H1 (cell line): ENCODE data around the gene SPATA19. TPM values are rescaled to one million over a fixed set of nuclear protein-coding genes. Genes with fewer than 3 reads are reported as not detected.

Source experiments
- CTCF ChIA-PET: fragments of 300-600 bp; sonication (Branson Sonifier 250); formaldehyde crosslinking; loops from one replicate; lab custom pipeline; 2021; ENCODE audit not compliant: partially characterized antibody; lab: Charles Lee
- POLR2A ChIA-PET: fragments of 300-600 bp; sonication (Branson Sonifier 250); formaldehyde crosslinking; loops from one replicate; lab custom pipeline; 2021; ENCODE audit warnings: inconsistent platforms; ENCODE audit not compliant: partially characterized antibody; lab: Charles Lee
- DNase-seq, 2 experiments: peaks; one replicate each; pipeline versions ENCODE4 v3.0.0 to v3.0.0-alpha.2; 2010 to 2022; ENCODE audit warnings: low spot score in 2 of 2, low read depth in 1 of 2, mixed read lengths in 1 of 2
- FAIRE-seq: peaks from 2 replicates; lab custom pipeline; 2011; peaks lifted over from hg19 to GRCh38; lab: Jason Lieb, UNC
- H2AFZ ChIP-seq: 2 replicates; pipeline ENCODE4 v1.8.1; 2012; ENCODE audit warnings: low read length, inconsistent platforms
- H2AK5ac ChIP-seq: 2 replicates; pipeline ENCODE4 v1.6.1; 2013; ENCODE audit warnings: low read depth, low read length
- H2BK120ac ChIP-seq: replicated peaks from 2 replicates; pipeline ENCODE3; 2013; ENCODE audit warnings: low read depth, low read length, inconsistent platforms
- H2BK12ac ChIP-seq: 2 replicates; pipeline ENCODE4 v1.6.1; 2013; ENCODE audit warnings: low read depth, low read length
- H2BK15ac ChIP-seq: 2 replicates; pipeline ENCODE4 v1.6.1; 2013; ENCODE audit warnings: low read length
- H2BK20ac ChIP-seq: 2 replicates; pipeline ENCODE4 v1.6.1; 2013; ENCODE audit warnings: low read length
- H2BK5ac ChIP-seq: 2 replicates; pipeline ENCODE4 v1.6.1; 2013; ENCODE audit warnings: low read depth, low read length
- H3K14ac ChIP-seq: 2 replicates; pipeline ENCODE4 v1.6.1; 2013; ENCODE audit warnings: inconsistent platforms; ENCODE audit not compliant: insufficient read length
- H3K18ac ChIP-seq: 2 replicates; pipeline ENCODE4 v1.6.1; 2013; ENCODE audit warnings: low read length; ENCODE audit errors: extremely low read depth
- H3K23ac ChIP-seq: 2 replicates; pipeline ENCODE4 v1.6.1; 2013; ENCODE audit warnings: inconsistent platforms; ENCODE audit not compliant: insufficient read length
- H3K23me2 ChIP-seq: 2 replicates; pipeline ENCODE4 v1.6.1; 2013; ENCODE audit warnings: low read depth, low read length
- H3K27ac ChIP-seq: 2 replicates; pipeline ENCODE4 v1.6.1; 2011; ENCODE audit warnings: low read depth, low read length, inconsistent platforms
- H3K27me3 ChIP-seq, 4 experiments: replicated peaks in 1 of 4; 1 replicate in 1 of 4; 2 replicates in 3 of 4; pipeline versions ENCODE4 v1.6.1 to v1.8.1; 2011 to 2013; ENCODE audit warnings: low read length in 3 of 4, mild to moderate bottlenecking in 3 of 4, inconsistent platforms in 2 of 4, mixed read lengths in 2 of 4, moderate library complexity in 1 of 4; ENCODE audit not compliant: control insufficient read depth in 3 of 4, insufficient read depth in 3 of 4; ENCODE audit errors: extremely low read depth in 1 of 4
- H3K36me3 ChIP-seq, 4 experiments: 2 replicates each; pipeline versions ENCODE4 v1.6.1 to v1.8.1; 2011 to 2013; ENCODE audit warnings: mild to moderate bottlenecking in 4 of 4, low read length in 3 of 4, moderate library complexity in 2 of 4, control low read depth in 1 of 4, inconsistent platforms in 1 of 4; ENCODE audit not compliant: insufficient read depth in 4 of 4, control insufficient read depth in 2 of 4
- H3K4ac ChIP-seq: replicated peaks from 2 replicates; pipeline ENCODE3; 2013; ENCODE audit warnings: low read length, low read depth, mixed read lengths, inconsistent platforms; ENCODE audit not compliant: insufficient read length
- H3K4me1 ChIP-seq, 4 experiments: replicated peaks in 1 of 4; 1 replicate in 1 of 4; 2 replicates in 3 of 4; pipeline versions ENCODE4 v1.6.1 to v1.8.1; 2011 to 2013; ENCODE audit warnings: low read length in 3 of 4, inconsistent platforms in 2 of 4, mixed read lengths in 1 of 4; ENCODE audit not compliant: insufficient read depth in 4 of 4, control insufficient read depth in 3 of 4
- H3K4me2 ChIP-seq, 2 experiments: 2 replicates each; pipeline versions ENCODE4 v1.6.1 to v1.8.1; 2011 to 2013; ENCODE audit warnings: low read depth in 2 of 2, low read length in 2 of 2, control low read depth in 1 of 2, inconsistent platforms in 1 of 2, mild to moderate bottlenecking in 1 of 2; ENCODE audit not compliant: insufficient read depth in 1 of 2
- H3K4me3 ChIP-seq, 4 experiments: fragments of 200-600, 300-600 bp in 1 of 4; sonication (generic), shearing (Covaris generic), sonication (Bioruptor Twin) in 1 of 4; 2 replicates each; pipeline versions ENCODE4 v1.5.1 to v1.8.1; 2011 to 2016; ENCODE audit warnings: low read length in 4 of 4, low read depth in 3 of 4, control low read depth in 2 of 4, inconsistent platforms in 2 of 4, mild to moderate bottlenecking in 2 of 4, mixed read lengths in 1 of 4, moderate library complexity in 1 of 4; ENCODE audit not compliant: insufficient read depth in 2 of 4; ENCODE audit errors: extremely low read depth in 1 of 4
- H3K56ac ChIP-seq: replicated peaks from 2 replicates; pipeline ENCODE3; 2013; ENCODE audit warnings: low read depth, mild to moderate bottlenecking, mixed read lengths, low read length, inconsistent platforms; ENCODE audit not compliant: insufficient read length
- H3K79me1 ChIP-seq: 2 replicates; pipeline ENCODE4 v1.6.1; 2013; ENCODE audit warnings: low read depth, low read length, control low read depth
- H3K79me2 ChIP-seq, 2 experiments: 2 replicates each; pipeline versions ENCODE4 v1.6.1 to v1.8.1; 2012 to 2013; ENCODE audit warnings: low read length in 2 of 2, mild to moderate bottlenecking in 2 of 2, inconsistent platforms in 1 of 2; ENCODE audit not compliant: insufficient read depth in 2 of 2, control insufficient read depth in 1 of 2
- H3K9ac ChIP-seq, 4 experiments: replicated peaks in 1 of 4; 1 replicate in 1 of 4; 2 replicates in 3 of 4; pipeline versions ENCODE4 v1.6.1 to v1.8.1; 2011 to 2013; ENCODE audit warnings: low read depth in 3 of 4, low read length in 3 of 4, control low read depth in 2 of 4, mild to moderate bottlenecking in 2 of 4, moderate library complexity in 2 of 4, inconsistent platforms in 1 of 4; ENCODE audit errors: extremely low read depth in 1 of 4
- H3K9me3 ChIP-seq, 2 experiments: 2 replicates each; pipeline versions ENCODE4 v1.6.1 to v1.8.1; 2012 to 2013; ENCODE audit warnings: mild to moderate bottlenecking in 2 of 2, moderate library complexity in 2 of 2, control low read depth in 1 of 2, inconsistent platforms in 1 of 2, low read depth in 1 of 2, low read length in 1 of 2, mixed read lengths in 1 of 2; ENCODE audit not compliant: insufficient read depth in 2 of 2
- H4K20me1 ChIP-seq, 2 experiments: replicated peaks in 1 of 2; 2 replicates each; pipeline versions ENCODE3 to v1.8.1; 2011 to 2013; ENCODE audit warnings: inconsistent platforms in 2 of 2, low read length in 2 of 2, mild to moderate bottlenecking in 1 of 2; ENCODE audit not compliant: insufficient read depth in 2 of 2, control insufficient read depth in 1 of 2
- H4K5ac ChIP-seq: 2 replicates; pipeline ENCODE4 v1.6.1; 2013; ENCODE audit warnings: low read length, low read depth, mixed read lengths, inconsistent platforms; ENCODE audit not compliant: insufficient read length
- H4K8ac ChIP-seq: 2 replicates; pipeline ENCODE4 v1.8.0; 2013; ENCODE audit warnings: mild to moderate bottlenecking, moderate library complexity, low read length, inconsistent platforms; ENCODE audit not compliant: insufficient read depth; ENCODE audit errors: extremely low read depth
- H4K91ac ChIP-seq: replicated peaks from 2 replicates; pipeline ENCODE3; 2013; ENCODE audit warnings: low read length, mixed read lengths, inconsistent platforms; ENCODE audit not compliant: insufficient read length
- BACH1 ChIP-seq: IDR thresholded peaks from 2 replicates; pipeline ENCODE4 v1.6.1; 2012; ENCODE audit warnings: low read length, improper control_type of control experiment
- CEBPB ChIP-seq: IDR thresholded peaks from 2 replicates; pipeline ENCODE4 v1.6.1; 2012; ENCODE audit warnings: low read depth, low read length
- CHD2 ChIP-seq: IDR thresholded peaks from 2 replicates; pipeline ENCODE4 v1.6.1; 2012; ENCODE audit warnings: low read length, improper control_type of control experiment
- EGR1 ChIP-seq: IDR thresholded peaks from 2 replicates; pipeline ENCODE4 v1.6.1; 2011; ENCODE audit warnings: low read depth, low read length, borderline replicate concordance
- MAFK ChIP-seq: IDR thresholded peaks from 2 replicates; pipeline ENCODE4 v1.6.1; 2012; ENCODE audit warnings: low read depth, mild to moderate bottlenecking, improper control_type of control experiment, low read length
- NANOG ChIP-seq: IDR thresholded peaks from 2 replicates; pipeline ENCODE4 v1.6.1; 2011; ENCODE audit warnings: low read length, low read depth, mild to moderate bottlenecking, inconsistent platforms; ENCODE audit not compliant: insufficient read depth, poor library complexity, severe bottlenecking
- RBBP5 ChIP-seq: IDR thresholded peaks from 2 replicates; pipeline ENCODE4 v1.7.1; 2012; ENCODE audit warnings: low read depth, mild to moderate bottlenecking, inconsistent platforms, low read length, moderate library complexity, borderline replicate concordance
- SIRT6 ChIP-seq: IDR thresholded peaks from one replicate; pipeline ENCODE4 v1.7.1; 2012; ENCODE audit warnings: low read length, inconsistent platforms
- SIX5 ChIP-seq: IDR thresholded peaks from 2 replicates; pipeline ENCODE4 v1.6.1; 2011; ENCODE audit warnings: mild to moderate bottlenecking, low read depth, low read length
- SP4 ChIP-seq: IDR thresholded peaks from 2 replicates; pipeline ENCODE4 v1.6.1; 2012; ENCODE audit warnings: low read length, inconsistent platforms
- TBP ChIP-seq: IDR thresholded peaks from 2 replicates; pipeline ENCODE4 v1.6.1; 2011; ENCODE audit warnings: low read depth, low read length, improper control_type of control experiment
- TEAD4 ChIP-seq: IDR thresholded peaks from 2 replicates; pipeline ENCODE4 v1.6.1; 2012; ENCODE audit warnings: low read depth, low read length, inconsistent platforms, mixed read lengths
- WGBS, 2 experiments: shearing (Covaris generic) in 1 of 2; methylation state at CpG; one replicate each; pipeline versions ENCODE4 v1.1.6 to v1.1.7; 2013 to 2015; ENCODE audit warnings: low lambda C conversion rate in 2 of 2, mixed read lengths in 2 of 2, inconsistent platforms in 1 of 2, low coverage in 1 of 2, missing lambda C conversion rate in 1 of 2; ENCODE audit not compliant: insufficient replicate concordance in 2 of 2, insufficient coverage in 1 of 2, insufficient read length in 1 of 2; ENCODE audit errors: extremely low coverage in 1 of 2, missing lambda C conversion rate in 1 of 2; 5-methylcytosine and 5-hydroxymethylcytosine counted together
- polyA plus RNA-seq, 7 experiments: library from polyadenylated mRNA; depleted of rRNA in 3 of 7; stranded (reverse) in 5 of 7; unstranded in 2 of 7; fragments of >200 nt in 5 of 7; fragments of 200-250 nt in 2 of 7; gene quantifications; 1 replicate in 5 of 7; 2 replicates in 1 of 7; 4 replicates in 1 of 7; pipeline versions ENCODE4 v1.2.1 to v1.2.3, GENCODE V29; 2011 to 2013; ENCODE audit warnings: missing spikeins in 2 of 7, mixed read lengths in 2 of 7
- total RNA-seq: library from RNA; stranded (reverse); fragmentation: NEBNext Ultra II Directional; extraction: Animal tissue kit (Norgen Biotek cat#: 25700); gene quantifications from 2 replicates; pipeline ENCODE4 v1.2.1, GENCODE V29; 2021
- TF ChIP-seq, protein P1 (sequence below), 3 experiments: IDR thresholded peaks; 1 replicate in 2 of 3; 2 replicates in 1 of 3; pipeline versions ENCODE4 v1.5.1 to v1.6.1; 2011; ENCODE audit warnings: low read length in 3 of 3, mild to moderate bottlenecking in 3 of 3, inconsistent platforms in 2 of 3, low read depth in 1 of 3, moderate library complexity in 1 of 3; ENCODE audit not compliant: insufficient read depth in 1 of 3; ENCODE audit errors: control extremely low read depth in 1 of 3

The SPATA19 gene
- total and polyA plus RNA-seq, 2 of the 8 experiments (the other 6 are each of a cell fraction or from before 2014, with no cell fraction given), result not detected

- no peak for FAIRE-seq
- H2AK5ac ChIP-seq, result no peak overlapping the region
- 87% methylated on average over 7 of the region's 7 CpGs; no CpG with 5 or more reads in 1 of the 2 experiments for WGBS, 2 experiments
- TF ChIP-seq NANOG (no peak), TBP (no peak), MAFK (no peak), BACH1 (no peak), EGR1 (no peak), TEAD4 (no peak), RBBP5 (no peak), SP4 (no peak), CHD2 (no peak), SIRT6 (no peak), CEBPB (no peak), SIX5 (no peak)
- TF ChIP-seq, protein P1, sequence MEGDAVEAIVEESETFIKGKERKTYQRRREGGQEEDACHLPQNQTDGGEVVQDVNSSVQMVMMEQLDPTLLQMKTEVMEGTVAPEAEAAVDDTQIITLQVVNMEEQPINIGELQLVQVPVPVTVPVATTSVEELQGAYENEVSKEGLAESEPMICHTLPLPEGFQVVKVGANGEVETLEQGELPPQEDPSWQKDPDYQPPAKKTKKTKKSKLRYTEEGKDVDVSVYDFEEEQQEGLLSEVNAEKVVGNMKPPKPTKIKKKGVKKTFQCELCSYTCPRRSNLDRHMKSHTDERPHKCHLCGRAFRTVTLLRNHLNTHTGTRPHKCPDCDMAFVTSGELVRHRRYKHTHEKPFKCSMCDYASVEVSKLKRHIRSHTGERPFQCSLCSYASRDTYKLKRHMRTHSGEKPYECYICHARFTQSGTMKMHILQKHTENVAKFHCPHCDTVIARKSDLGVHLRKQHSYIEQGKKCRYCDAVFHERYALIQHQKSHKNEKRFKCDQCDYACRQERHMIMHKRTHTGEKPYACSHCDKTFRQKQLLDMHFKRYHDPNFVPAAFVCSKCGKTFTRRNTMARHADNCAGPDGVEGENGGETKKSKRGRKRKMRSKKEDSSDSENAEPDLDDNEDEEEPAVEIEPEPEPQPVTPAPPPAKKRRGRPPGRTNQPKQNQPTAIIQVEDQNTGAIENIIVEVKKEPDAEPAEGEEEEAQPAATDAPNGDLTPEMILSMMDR (IDR thresholded peaks at IDR 0.05; ENCODE audit: control extremely low read depth in 1 of 3, insufficient read depth in 1 of 3, low read depth in 1 of 3, low read length in 3 of 3), result no peak
These were observed 4.8 kb downstream of the SPATA19 start for GRCh38 chr11:133840479-133840941.

More at GRCh38 chr11:133840479-133840941, 4.8 kb downstream of the SPATA19 start:
- Histone ChIP-seq H3K79me1 (no peaks in the 10 kb centered on the region), H4K20me1 (no peaks in the 10 kb centered on the region), H2BK20ac (no peak overlapping the region), H3K9ac (no peak overlapping the region), H4K8ac (no peak overlapping the region), H3K4me1 (peaks cover 0 to 2% (median 0%) of the 10 kb centered on the region in 4 experiments; a peak in 2 of 7 replicates), H2BK5ac (no peak overlapping the region), H4K5ac (no peak overlapping the region), H2AFZ (no peak overlapping the region; the same call in 1 of the 2 replicates), H4K91ac (no peak overlapping the region), H3K18ac (no peak overlapping the region), H3K36me3 (no peaks in the 10 kb centered on the region), H2BK12ac (no peak overlapping the region), H3K9me3 (peaks cover 0 to 6% of the 10 kb centered on the region in 2 experiments; a peak in 1 of 4 replicates), H2BK15ac (no peak overlapping the region), H3K4me2 (no peak overlapping the region), H3K4me3 (no peak overlapping the region), H3K79me2 (no peaks in the 10 kb centered on the region), H3K14ac (no peak overlapping the region), H2BK120ac (no peak overlapping the region), H3K4ac (no peak overlapping the region), H3K23me2 (no peaks in the 10 kb centered on the region), H3K27ac (no peak overlapping the region), H3K27me3 (peaks cover 0 to 4% (median 0%) of the 10 kb centered on the region in 4 experiments; a peak in 1 of 7 replicates), H3K23ac (no peak overlapping the region), H3K56ac (no peak overlapping the region)
- CTCF ChIA-PET, result interaction anchor here (0.6 to 3.0 kb wide), 7 partner anchors 19 to 762 kb away, joined by 3 to 13 read pairs (median 3); no protein-coding TSS in a partner anchor
- DNase-seq, result no peak
- POLR2A ChIA-PET, result no interaction called here
